ENCODE data around the gene MGAT1. TPM values are rescaled to one million over a fixed set of nuclear protein-coding genes. Genes with fewer than 3 reads are reported as not detected.

Gene MGAT1
- total RNA-seq, 1 experiment from 2014 or later = 104 TPM

DNA sequence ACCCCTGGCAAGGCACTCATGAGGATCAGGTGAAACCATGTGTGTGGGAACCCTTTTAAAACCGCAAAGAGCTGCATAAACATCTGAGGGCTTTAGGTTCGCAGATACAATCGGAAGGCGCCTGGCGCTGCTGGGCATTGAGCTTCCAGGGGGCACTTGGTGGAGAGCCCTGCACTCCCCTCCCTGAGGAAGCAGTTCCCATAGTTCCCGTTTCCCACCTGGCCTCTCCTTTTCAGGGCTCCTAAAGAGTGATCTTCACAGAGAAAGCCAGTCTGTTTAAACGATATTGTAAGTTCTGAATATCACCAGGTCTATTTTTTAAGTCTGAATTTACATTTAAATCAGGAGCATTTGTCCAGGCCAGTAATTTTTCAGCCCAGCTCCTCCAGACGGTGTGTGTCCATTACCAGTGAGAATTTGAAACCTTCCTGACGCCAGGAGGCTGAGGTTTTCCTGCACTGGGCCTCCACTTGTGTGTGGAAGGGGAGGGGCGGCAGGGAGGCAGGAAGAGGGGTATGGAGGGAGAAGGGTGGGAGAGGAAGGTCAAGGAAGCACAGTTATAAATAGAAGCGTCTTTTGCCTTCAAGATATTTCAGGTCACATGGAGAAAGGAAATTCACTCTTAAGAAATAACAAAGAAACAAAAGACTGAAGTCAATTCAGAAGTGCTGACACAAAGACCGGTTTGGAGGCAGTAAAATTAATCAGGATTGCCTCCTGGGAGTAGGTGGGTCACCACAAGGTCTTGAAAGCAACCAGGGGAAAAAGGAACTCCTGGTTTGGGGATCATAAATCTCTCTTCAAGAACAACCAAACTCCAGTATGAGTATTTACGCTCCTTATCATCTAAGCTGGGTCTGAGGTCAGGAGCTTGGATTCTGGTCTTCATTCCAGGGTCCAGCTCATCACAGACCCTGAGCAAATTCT, 14.3 kb upstream of the MGAT1 start:
- Histone ChIP-seq H3F3A (ENCODE audit: low read length, unreplicated experiment) (no peaks in the 10 kb centered on the region), H3K4me1 (ENCODE audit: insufficient read depth, low read length) (peaks cover 1% of the 10 kb centered on the region; the same call in 1 of the 2 replicates), H3K9me2 (replicated peaks; ENCODE audit: low read length) (no peaks in the 10 kb centered on the region), H3K4me2 (ENCODE audit: low read length) (no peak overlapping the region), H3K9me3 (ENCODE audit: low read length) (no peaks in the 10 kb centered on the region), H3K36me3 (ENCODE audit: low read depth, low read length) (no peaks in the 10 kb centered on the region), H3K27ac (ENCODE audit: low read length) (no peak overlapping the region), H3K9ac (ENCODE audit: low read length) (no peak overlapping the region), H3K27me3 (ENCODE audit: low read length) (no peaks in the 10 kb centered on the region), H4K20me1 (ENCODE audit: low read length) (no peaks in the 10 kb centered on the region), H3K79me2 (ENCODE audit: low read length) (no peaks in the 10 kb centered on the region), H3K4me3 (ENCODE audit: low read length) (no peak overlapping the region), H2AFZ (ENCODE audit: low read length) (peak overlapping the region; percentile 27)
- CTCF ChIA-PET = no interaction called here
- intact Hi-C loops (cut with micrococcal nuclease) = no loop called here
- ATAC-seq = no peak
- BruUV-seq (replicated peaks) = no TSS peak
- POLR2A ChIA-PET (ENCODE audit: unreplicated experiment) = interaction anchor here (0.6 kb wide), 1 partner anchor 15 kb away, joined by 6 read pairs; no protein-coding TSS in a partner anchor
- DNase-seq = no peak
- TF ChIP-seq, protein P1, sequence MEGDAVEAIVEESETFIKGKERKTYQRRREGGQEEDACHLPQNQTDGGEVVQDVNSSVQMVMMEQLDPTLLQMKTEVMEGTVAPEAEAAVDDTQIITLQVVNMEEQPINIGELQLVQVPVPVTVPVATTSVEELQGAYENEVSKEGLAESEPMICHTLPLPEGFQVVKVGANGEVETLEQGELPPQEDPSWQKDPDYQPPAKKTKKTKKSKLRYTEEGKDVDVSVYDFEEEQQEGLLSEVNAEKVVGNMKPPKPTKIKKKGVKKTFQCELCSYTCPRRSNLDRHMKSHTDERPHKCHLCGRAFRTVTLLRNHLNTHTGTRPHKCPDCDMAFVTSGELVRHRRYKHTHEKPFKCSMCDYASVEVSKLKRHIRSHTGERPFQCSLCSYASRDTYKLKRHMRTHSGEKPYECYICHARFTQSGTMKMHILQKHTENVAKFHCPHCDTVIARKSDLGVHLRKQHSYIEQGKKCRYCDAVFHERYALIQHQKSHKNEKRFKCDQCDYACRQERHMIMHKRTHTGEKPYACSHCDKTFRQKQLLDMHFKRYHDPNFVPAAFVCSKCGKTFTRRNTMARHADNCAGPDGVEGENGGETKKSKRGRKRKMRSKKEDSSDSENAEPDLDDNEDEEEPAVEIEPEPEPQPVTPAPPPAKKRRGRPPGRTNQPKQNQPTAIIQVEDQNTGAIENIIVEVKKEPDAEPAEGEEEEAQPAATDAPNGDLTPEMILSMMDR (conservative IDR thresholded peaks at IDR 0.05; ENCODE audit: low read depth, low read length) = no peak
- no peak for TF ChIP-seq EZH2 (IDR thresholded peaks at IDR 0.05; ENCODE audit: low read length, unreplicated experiment)
- TF ChIP-seq EZH2phosphoT487 (IDR thresholded peaks at IDR 0.05; ENCODE audit: borderline replicate concordance, low read length) = no peak

DNA sequence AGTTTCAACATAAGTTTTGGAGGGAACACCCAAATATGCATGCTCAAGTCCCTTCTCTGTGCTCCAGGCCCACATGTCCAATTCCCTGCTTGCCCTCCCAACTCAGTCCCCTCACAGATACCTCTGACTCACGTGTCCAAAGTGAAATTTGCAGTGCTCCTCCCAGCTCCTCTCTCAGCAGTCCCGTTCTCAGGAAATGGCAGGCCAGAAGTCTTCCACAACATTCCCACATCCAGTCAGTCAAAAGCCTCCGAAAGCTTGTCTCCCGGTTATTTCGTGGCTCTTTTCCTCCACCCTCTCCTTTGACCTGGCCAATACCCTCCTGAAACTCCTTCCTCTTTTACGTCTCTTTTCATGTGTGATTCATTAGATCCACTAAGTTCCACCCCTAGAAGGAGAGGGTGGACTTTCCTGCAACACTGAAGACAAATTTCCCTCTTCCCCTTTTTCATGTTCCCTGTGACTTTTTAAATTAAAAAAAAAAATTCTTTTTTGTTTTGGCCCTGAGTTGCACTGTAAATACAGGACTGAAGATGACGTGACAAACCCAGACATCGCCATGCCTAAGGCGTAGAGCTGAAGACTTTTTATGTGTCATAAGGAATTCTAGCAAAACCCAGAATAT, 12.8 kb upstream of the MGAT1 start:
- Histone ChIP-seq H3K4me1 (ENCODE audit: insufficient read depth, low read length) (peaks cover 14% of the 10 kb centered on the region), H3K27me3 (ENCODE audit: low read length) (no peaks in the 10 kb centered on the region), H3K9me2 (replicated peaks; ENCODE audit: low read length) (no peaks in the 10 kb centered on the region), H3K9ac (ENCODE audit: low read length) (no peak overlapping the region), H2AFZ (ENCODE audit: low read length) (peak overlapping the region; percentile 11; the same call in 1 of the 2 replicates), H3K4me2 (ENCODE audit: low read length) (no peak overlapping the region), H3K27ac (ENCODE audit: low read length) (no peak overlapping the region), H3K79me2 (ENCODE audit: low read length) (peaks cover 7% of the 10 kb centered on the region), H4K20me1 (ENCODE audit: low read length) (no peaks in the 10 kb centered on the region), H3F3A (ENCODE audit: low read length, unreplicated experiment) (no peaks in the 10 kb centered on the region), H3K36me3 (ENCODE audit: low read depth, low read length) (no peaks in the 10 kb centered on the region), H3K4me3 (ENCODE audit: low read length) (no peak overlapping the region), H3K9me3 (ENCODE audit: low read length) (no peaks in the 10 kb centered on the region)
- no peak for TF ChIP-seq EZH2 (IDR thresholded peaks at IDR 0.05; ENCODE audit: low read length, unreplicated experiment)
- TF ChIP-seq EZH2phosphoT487 (IDR thresholded peaks at IDR 0.05; ENCODE audit: borderline replicate concordance, low read length) = no peak
- TF ChIP-seq, protein P1 (conservative IDR thresholded peaks at IDR 0.05; ENCODE audit: low read depth, low read length) = no peak
- CTCF ChIA-PET = interaction anchor here (0.7 kb wide), 1 partner anchor 272 kb away, joined by 3 read pairs; no protein-coding TSS in a partner anchor
- POLR2A ChIA-PET (ENCODE audit: unreplicated experiment) = interaction anchor here (0.7 kb wide), 1 partner anchor 13 kb away, joined by 4 read pairs; no protein-coding TSS in a partner anchor
- BruUV-seq (replicated peaks) = no TSS peak
- ATAC-seq (no peak), DNase-seq (no peak)
- intact Hi-C loops (cut with micrococcal nuclease) = no loop called here

Data from PC-3 (cell line).